GM13977 (cell line): ENCODE data around the gene FAR1.

Experiments used
- DNase-seq: peaks from one replicate; pipeline ENCODE4 v3.0.0; 2012; ENCODE audit warnings: low spot score
- in situ Hi-C: fragments of 300-500 bp; cut with MboI; formaldehyde crosslinking; loops from one replicate; pipeline ENCODE4 v1.12.0; 2022; ENCODE audit warnings: low sequenced_read_pairs, low pct_unique_long_range_greater_than_20kb, mixed read lengths, inconsistent platforms; ENCODE audit not compliant: unreplicated experiment
- TF ChIP-seq, protein P1 (sequence below): IDR thresholded peaks from 2 replicates; pipeline ENCODE4 v1.5.1; 2012; ENCODE audit warnings: mild to moderate bottlenecking, control low read depth; ENCODE audit not compliant: insufficient read depth; ENCODE audit errors: extremely low read depth, missing control alignments

Gene FAR1

DNA sequence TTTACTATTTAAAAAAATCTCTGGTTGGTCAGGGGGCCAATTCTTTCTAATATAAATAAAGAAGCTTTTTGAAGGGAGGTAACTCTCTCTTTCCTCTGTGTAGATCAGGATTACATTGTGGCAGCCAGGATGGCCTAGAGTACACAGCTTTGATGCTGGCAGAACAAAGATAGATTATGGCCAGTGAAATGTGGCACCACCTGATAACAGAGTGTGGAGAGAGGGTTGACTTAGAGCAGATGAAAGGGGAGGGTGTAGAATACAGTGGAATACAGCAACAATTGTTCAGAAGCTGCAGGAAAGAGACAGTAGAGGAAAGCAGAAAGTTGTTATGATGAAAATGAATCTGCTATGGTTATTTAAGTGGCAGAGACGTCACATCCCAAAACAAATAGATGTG lies 99.0 kb downstream of the FAR1 start:
- in situ Hi-C loops = loop anchor here (25.0 kb wide), 1 partner anchor 495 kb away; no protein-coding TSS in a partner anchor
- TF ChIP-seq, protein P1, sequence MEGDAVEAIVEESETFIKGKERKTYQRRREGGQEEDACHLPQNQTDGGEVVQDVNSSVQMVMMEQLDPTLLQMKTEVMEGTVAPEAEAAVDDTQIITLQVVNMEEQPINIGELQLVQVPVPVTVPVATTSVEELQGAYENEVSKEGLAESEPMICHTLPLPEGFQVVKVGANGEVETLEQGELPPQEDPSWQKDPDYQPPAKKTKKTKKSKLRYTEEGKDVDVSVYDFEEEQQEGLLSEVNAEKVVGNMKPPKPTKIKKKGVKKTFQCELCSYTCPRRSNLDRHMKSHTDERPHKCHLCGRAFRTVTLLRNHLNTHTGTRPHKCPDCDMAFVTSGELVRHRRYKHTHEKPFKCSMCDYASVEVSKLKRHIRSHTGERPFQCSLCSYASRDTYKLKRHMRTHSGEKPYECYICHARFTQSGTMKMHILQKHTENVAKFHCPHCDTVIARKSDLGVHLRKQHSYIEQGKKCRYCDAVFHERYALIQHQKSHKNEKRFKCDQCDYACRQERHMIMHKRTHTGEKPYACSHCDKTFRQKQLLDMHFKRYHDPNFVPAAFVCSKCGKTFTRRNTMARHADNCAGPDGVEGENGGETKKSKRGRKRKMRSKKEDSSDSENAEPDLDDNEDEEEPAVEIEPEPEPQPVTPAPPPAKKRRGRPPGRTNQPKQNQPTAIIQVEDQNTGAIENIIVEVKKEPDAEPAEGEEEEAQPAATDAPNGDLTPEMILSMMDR = no peak
- DNase-seq = no peak

GRCh38 chr11:13769188-13769587 lies 100.7 kb downstream of the FAR1 start:
- DNase-seq = no peak
- TF ChIP-seq, protein P1 = no peak
- in situ Hi-C loops = loop anchor here (25.0 kb wide), 1 partner anchor 493 kb away; no protein-coding TSS in a partner anchor

DNA sequence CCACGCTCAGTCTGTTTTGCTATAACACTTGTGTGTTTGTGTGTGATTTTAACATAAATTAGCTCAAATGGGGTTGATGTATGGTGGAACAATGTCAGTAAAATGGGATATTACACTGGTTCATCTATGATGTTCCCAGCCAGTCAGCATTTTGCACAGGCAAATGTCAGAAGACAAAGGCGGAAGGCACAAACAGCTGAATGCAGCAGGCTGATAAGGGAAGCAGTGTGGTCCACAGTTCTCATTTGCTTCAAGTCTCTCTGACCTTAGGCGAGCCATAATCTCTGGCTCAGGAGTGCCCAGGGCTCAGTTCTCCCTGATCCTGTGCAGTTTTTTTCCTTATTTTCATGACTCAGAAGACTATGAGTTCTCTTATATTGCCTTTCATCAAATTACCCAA lies 102.7 kb downstream of the FAR1 start:
- TF ChIP-seq, protein P1 = no peak
- DNase-seq = no peak
- in situ Hi-C loops = loop anchor here (25.0 kb wide), 1 partner anchor 491 kb away; no protein-coding TSS in a partner anchor

DNA sequence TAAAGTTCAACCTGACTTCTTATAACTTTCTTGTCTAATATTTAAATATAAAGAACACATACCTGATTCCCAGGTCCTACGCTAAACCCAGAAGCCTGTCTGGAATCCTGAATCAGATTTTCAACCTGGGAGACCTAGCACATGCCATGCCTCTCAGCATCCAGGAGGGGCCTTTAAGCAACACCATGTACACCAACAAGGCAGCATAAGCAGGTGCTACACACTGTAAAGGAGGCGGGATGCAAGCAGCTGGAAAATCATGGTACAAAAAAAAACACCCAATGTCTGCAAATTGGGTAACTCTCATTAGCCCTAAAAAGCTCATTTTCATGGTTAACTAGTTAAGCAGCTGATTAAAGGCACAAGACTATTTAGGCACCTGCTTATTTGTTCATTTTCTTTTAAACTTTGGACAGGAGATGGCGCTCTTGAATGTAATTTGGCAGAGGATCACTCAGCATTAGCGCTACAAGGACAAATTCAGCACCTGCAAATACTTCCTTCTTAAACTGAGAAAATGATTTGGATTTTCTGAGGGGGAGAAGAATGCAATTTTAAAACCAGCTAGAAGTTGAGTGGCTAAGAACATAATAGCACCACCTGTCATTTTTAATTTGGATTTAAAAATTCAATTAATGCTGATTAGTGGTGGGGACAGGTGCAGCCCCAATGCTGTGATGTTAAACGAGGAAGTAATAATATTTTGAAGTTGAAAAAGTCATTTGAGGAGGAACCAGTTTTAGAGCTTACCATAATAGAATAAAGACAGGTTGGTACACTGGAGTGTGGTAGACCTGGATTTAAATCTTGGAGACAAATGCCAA lies 104.0 kb downstream of the FAR1 start:
- TF ChIP-seq, protein P1 = peak; percentile 53
- in situ Hi-C loops = loop anchor here (25.0 kb wide), 1 partner anchor 490 kb away; no protein-coding TSS in a partner anchor
- DNase-seq = peak; percentile 31

GRCh38 chr11:13775471-13775870 lies 107.0 kb downstream of the FAR1 start:
- in situ Hi-C loops = no loop called here
- TF ChIP-seq, protein P1 = no peak
- DNase-seq = no peak

DNA sequence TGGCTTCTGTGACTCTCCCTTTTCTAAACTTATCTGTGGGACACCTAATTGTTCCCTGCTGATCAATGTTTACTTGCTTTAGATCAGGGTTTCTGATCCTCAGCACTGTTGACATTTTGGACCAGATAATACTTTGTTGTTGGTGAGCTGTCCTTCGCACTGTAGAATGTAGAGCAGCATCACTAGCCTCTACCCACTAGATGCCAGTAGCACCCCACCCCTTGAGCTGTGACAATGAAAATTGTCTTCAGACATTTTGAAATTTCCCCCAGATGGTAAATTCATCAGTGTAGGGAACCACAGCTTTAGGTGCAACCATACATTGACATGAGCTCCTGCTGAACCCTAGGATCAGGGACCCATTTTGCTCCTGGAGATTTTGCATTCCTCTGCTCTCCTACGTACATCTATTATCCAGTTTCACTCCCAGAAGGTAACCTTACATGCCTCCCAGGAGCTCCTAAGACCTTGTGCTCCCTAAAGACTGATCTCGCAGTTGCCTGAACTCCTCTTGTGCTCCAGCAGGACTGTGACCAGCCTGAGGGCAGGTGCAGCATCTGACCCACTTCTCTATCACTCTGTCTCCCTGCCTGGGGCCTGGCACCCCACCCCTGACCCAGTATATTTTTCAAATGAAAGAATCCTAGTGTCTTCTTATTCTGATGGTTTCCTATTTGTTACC lies 107.8 kb downstream of the FAR1 start:
- in situ Hi-C loops = no loop called here
- DNase-seq = no peak
- TF ChIP-seq, protein P1 = no peak
